ENCODE data around the gene DEDD. TPM values are rescaled to one million over a fixed set of nuclear protein-coding genes. Genes with fewer than 3 reads are reported as not detected.

The DEDD gene
- total RNA-seq, 1 experiment from 2014 or later: 44.7 TPM

- peaks cover 13 to 47% (median 47%) of the 10 kb centered on the region in 3 experiments; a peak in 6 of 7 replicates for H3K36me3 Mint-ChIP-seq (ENCODE audit: insufficient read depth in 1 of 3, low read depth in 3 of 3)
- Histone ChIP-seq H3K9ac (ENCODE audit: extremely low read depth, insufficient read length, low read length) (no peak overlapping the region), H4K8ac (replicated peaks; ENCODE audit: insufficient read length, low read depth, low read length) (no peak overlapping the region), H3T11ph (ENCODE audit: low read length) (no peak overlapping the region), H2BK15ac (ENCODE audit: low read depth, low read length) (no peak overlapping the region), H3K23me2 (ENCODE audit: insufficient read length, low read depth, low read length, poor library complexity, severe bottlenecking) (peaks cover 13% of the 10 kb centered on the region), H3K56ac (ENCODE audit: insufficient read length, low read depth, low read length) (no peak overlapping the region), H4K20me1 (ENCODE audit: control insufficient read depth, insufficient read depth, insufficient read length) (no peaks in the 10 kb centered on the region), H3K79me2 (ENCODE audit: insufficient read depth, low read length) (peaks cover 6% of the 10 kb centered on the region; the same call in 1 of the 2 replicates), H2BK120ac (ENCODE audit: low read depth, low read length, poor library complexity, severe bottlenecking) (no peak overlapping the region), H2AFZ (ENCODE audit: low read length) (no peak overlapping the region), H2BK12ac (ENCODE audit: insufficient read length, low read depth, low read length) (no peak overlapping the region), H3K4me1 (ENCODE audit: insufficient read depth, low read length) (no peaks in the 10 kb centered on the region), H4K91ac (ENCODE audit: insufficient read length, low read depth, low read length) (no peak overlapping the region), H3K18ac (ENCODE audit: insufficient read length, low read depth, low read length) (no peak overlapping the region), H3K4ac (ENCODE audit: low read depth, low read length) (no peak overlapping the region), H3K79me1 (ENCODE audit: insufficient read depth, low read depth, low read length, poor library complexity, severe bottlenecking) (peaks cover 8% of the 10 kb centered on the region), H2BK5ac (ENCODE audit: insufficient read length, low read length) (no peak overlapping the region), H4K5ac (ENCODE audit: insufficient read length, low read depth, low read length) (no peak overlapping the region), H3K27ac (ENCODE audit: insufficient read length, low read depth, low read length) (no peak overlapping the region), H2AK5ac (ENCODE audit: insufficient read length, low read length) (no peak overlapping the region), H3K23ac (ENCODE audit: insufficient read length, low read depth, low read length) (no peak overlapping the region), H3K9me3 (ENCODE audit: control insufficient read depth, low read depth, low read length) (no peaks in the 10 kb centered on the region), H3K4me2 (ENCODE audit: insufficient read depth, insufficient read length, low read length) (peak overlapping the region; percentile 98), H3K27me3 (ENCODE audit: insufficient read depth, low read length) (no peaks in the 10 kb centered on the region), H2BK20ac (ENCODE audit: low read depth, low read length, poor library complexity, severe bottlenecking) (no peak overlapping the region), H3K14ac (ENCODE audit: insufficient read depth, low read length) (no peak overlapping the region)
- H3K9me3 Mint-ChIP-seq: no peaks in the 10 kb centered on the region; a peak in 1 of 5 replicates
- H3K27ac Mint-ChIP-seq: peak overlapping the region in 1 of 3 experiments; percentile 23; a peak in 1 of 7 replicates
- H3K27me3 Mint-ChIP-seq (ENCODE audit: low read depth): no peaks in the 10 kb centered on the region
- peaks cover 18 to 19% of the 10 kb centered on the region in 2 experiments for H3K4me1 Mint-ChIP-seq
- TF ChIP-seq CTCF (conservative IDR thresholded peaks at IDR 0.05): no peak
- peak overlapping the region in 1 of 2 experiments; percentile 11; a peak in 3 of 5 replicates for H3K4me3 Mint-ChIP-seq
- no peak for DNase-seq
- no CpG with 5 or more reads among the region's 1 CpG for WGBS (ENCODE audit: extremely low coverage, insufficient read length, low lambda C conversion rate)
These were observed 2.2 kb downstream of the DEDD start for GRCh38 chr1:161130266-161130665.
